ENCODE data around the gene CA9. TPM values are rescaled to one million over a fixed set of nuclear protein-coding genes. Genes with fewer than 3 reads are reported as not detected.

Gene CA9
- 2.5 and 6.6 TPM in 2 replicates for total RNA-seq (2021)
- percentile 18 among the genes with signal in this experiment for Bru-seq, nascent RNA
- percentile 8 among the genes with signal in this experiment for BruChase-seq, experiment 1, labeled RNA remaining after a 2-hour chase
- percentile 9 among the genes with signal in this experiment for BruChase-seq, experiment 2, labeled RNA remaining after a 6-hour chase
- long read RNA-seq, transcript CA9-201 (11 exons, 1,618 nt): major isoform, 6 of 8 reads
- long read RNA-seq, partial matches to known transcripts: 0 of 8 reads
- long read RNA-seq, other reads (novel, unspliced or antisense): 2 of 8 reads

DNA sequence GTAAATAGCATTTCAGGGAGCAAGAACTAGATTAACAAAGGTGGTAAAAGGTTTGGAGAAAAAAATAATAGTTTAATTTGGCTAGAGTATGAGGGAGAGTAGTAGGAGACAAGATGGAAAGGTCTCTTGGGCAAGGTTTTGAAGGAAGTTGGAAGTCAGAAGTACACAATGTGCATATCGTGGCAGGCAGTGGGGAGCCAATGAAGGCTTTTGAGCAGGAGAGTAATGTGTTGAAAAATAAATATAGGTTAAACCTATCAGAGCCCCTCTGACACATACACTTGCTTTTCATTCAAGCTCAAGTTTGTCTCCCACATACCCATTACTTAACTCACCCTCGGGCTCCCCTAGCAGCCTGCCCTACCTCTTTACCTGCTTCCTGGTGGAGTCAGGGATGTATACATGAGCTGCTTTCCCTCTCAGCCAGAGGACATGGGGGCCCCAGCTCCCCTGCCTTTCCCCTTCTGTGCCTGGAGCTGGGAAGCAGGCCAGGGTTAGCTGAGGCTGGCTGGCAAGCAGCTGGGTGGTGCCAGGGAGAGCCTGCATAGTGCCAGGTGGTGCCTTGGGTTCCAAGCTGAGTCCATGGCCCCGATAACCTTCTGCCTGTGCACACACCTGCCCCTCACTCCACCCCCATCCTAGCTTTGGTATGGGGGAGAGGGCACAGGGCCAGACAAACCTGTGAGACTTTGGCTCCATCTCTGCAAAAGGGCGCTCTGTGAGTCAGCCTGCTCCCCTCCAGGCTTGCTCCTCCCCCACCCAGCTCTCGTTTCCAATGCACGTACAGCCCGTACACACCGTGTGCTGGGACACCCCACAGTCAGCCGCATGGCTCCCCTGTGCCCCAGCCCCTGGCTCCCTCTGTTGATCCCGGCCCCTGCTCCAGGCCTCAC, at the start of gene CA9:
Gene CA9, plus strand, starts transcription at position 797 of the 893 bp plus-strand sequence. Its CDS starts 32 bp downstream, at position 829.
- H3K9me3 ChIP-seq (ENCODE audit: insufficient read depth, low read depth): no peaks in the 10 kb centered on the region
- peak within 1 kb of the TSS; percentile 61 for H3K4me2 ChIP-seq
- no peaks in the 10 kb centered on the region for H4K20me1 ChIP-seq (ENCODE audit: insufficient read depth)
- no peak within 1 kb of the TSS for H3K27ac ChIP-seq
- no peaks in the 10 kb centered on the region for H3K9me2 ChIP-seq (ENCODE audit: insufficient read depth)
- H3F3A ChIP-seq (ENCODE audit: insufficient read depth, low read depth): peaks cover 5% of the 10 kb centered on the region; the same call in 1 of the 2 replicates
- POLR2A ChIA-PET (ENCODE audit: unreplicated experiment): interaction anchor here (0.5 kb wide), 1 partner anchor 25 kb away, joined by 4 read pairs; no protein-coding TSS in a partner anchor
- no peak within 1 kb of the TSS for H3K4me3 ChIP-seq
- peak; percentile 26 to 43 for DNase-seq
- TF ChIP-seq, protein P1, sequence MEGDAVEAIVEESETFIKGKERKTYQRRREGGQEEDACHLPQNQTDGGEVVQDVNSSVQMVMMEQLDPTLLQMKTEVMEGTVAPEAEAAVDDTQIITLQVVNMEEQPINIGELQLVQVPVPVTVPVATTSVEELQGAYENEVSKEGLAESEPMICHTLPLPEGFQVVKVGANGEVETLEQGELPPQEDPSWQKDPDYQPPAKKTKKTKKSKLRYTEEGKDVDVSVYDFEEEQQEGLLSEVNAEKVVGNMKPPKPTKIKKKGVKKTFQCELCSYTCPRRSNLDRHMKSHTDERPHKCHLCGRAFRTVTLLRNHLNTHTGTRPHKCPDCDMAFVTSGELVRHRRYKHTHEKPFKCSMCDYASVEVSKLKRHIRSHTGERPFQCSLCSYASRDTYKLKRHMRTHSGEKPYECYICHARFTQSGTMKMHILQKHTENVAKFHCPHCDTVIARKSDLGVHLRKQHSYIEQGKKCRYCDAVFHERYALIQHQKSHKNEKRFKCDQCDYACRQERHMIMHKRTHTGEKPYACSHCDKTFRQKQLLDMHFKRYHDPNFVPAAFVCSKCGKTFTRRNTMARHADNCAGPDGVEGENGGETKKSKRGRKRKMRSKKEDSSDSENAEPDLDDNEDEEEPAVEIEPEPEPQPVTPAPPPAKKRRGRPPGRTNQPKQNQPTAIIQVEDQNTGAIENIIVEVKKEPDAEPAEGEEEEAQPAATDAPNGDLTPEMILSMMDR (conservative IDR thresholded peaks at IDR 0.05): no peak
- TF ChIP-seq EZH2 (IDR thresholded peaks at IDR 0.05; ENCODE audit: low read depth): no peak
- H2AFZ ChIP-seq: no peak within 1 kb of the TSS
- H3K27me3 ChIP-seq (ENCODE audit: insufficient read depth, low read depth): no peaks in the 10 kb centered on the region
- no peaks in the 10 kb centered on the region for H3K79me2 ChIP-seq (ENCODE audit: low read depth)
- peaks cover 13% of the 10 kb centered on the region for H3K4me1 ChIP-seq (replicated peaks; ENCODE audit: insufficient read depth)
- no TSS peak for BruUV-seq (replicated peaks)
- H3K36me3 ChIP-seq (ENCODE audit: low read depth): no peaks in the 10 kb centered on the region
- CTCF ChIA-PET: interaction anchor here (0.5 to 0.8 kb wide), 3 partner anchors 12 to 283 kb away, joined by 3 to 7 read pairs (median 6); no protein-coding TSS in a partner anchor
- intact Hi-C loops (cut with micrococcal nuclease; ENCODE audit: unreplicated experiment): no loop called here

DNA sequence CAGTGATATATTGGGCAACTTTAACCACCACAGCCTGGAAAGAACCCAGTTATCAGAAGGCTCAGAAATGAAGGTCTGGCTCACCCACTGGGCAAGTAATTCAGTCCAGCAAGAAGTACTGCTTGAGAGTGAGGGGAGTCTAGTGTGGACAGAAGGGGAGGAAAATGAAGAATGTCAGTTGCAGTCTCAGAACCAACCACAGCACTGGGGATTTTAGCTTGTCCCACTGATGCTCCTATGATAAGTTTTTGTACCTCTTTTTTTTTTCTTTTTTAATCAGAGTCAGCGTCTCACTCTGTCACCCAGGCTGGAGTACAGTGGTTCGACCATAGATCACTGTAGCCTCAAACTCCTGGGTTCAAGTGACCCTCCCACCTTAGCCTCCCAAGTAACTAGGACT, 46.2 kb upstream of the CA9 start:
- no peak overlapping the region for H3K27ac ChIP-seq
- no peaks in the 10 kb centered on the region for H3K9me2 ChIP-seq (ENCODE audit: insufficient read depth)
- no peaks in the 10 kb centered on the region for H3K9me3 ChIP-seq (ENCODE audit: insufficient read depth, low read depth)
- intact Hi-C loops (cut with micrococcal nuclease; ENCODE audit: unreplicated experiment): no loop called here
- no TSS peak for BruUV-seq (replicated peaks)
- no peak overlapping the region for H2AFZ ChIP-seq
- no peak for TF ChIP-seq EZH2 (IDR thresholded peaks at IDR 0.05; ENCODE audit: low read depth)
- TF ChIP-seq, protein P1 (conservative IDR thresholded peaks at IDR 0.05): no peak
- H3F3A ChIP-seq (ENCODE audit: insufficient read depth, low read depth): no peaks in the 10 kb centered on the region
- no peak overlapping the region for H3K4me3 ChIP-seq
- H3K4me1 ChIP-seq (replicated peaks; ENCODE audit: insufficient read depth): no peaks in the 10 kb centered on the region
- ChIA-PET CTCF (no interaction called here), POLR2A (ENCODE audit: unreplicated experiment) (interaction anchor here (0.6 kb wide), 1 partner anchor 121 kb away, joined by 4 read pairs; the partner anchor contains the start of genes GBA2 and RGP1)
- DNase-seq: no peak
- H3K36me3 ChIP-seq (ENCODE audit: low read depth): no peaks in the 10 kb centered on the region
- no peaks in the 10 kb centered on the region for H3K79me2 ChIP-seq (ENCODE audit: low read depth)
- H3K4me2 ChIP-seq: no peak overlapping the region
- no peaks in the 10 kb centered on the region for H4K20me1 ChIP-seq (ENCODE audit: insufficient read depth)
- no peaks in the 10 kb centered on the region for H3K27me3 ChIP-seq (ENCODE audit: insufficient read depth, low read depth)

DNA sequence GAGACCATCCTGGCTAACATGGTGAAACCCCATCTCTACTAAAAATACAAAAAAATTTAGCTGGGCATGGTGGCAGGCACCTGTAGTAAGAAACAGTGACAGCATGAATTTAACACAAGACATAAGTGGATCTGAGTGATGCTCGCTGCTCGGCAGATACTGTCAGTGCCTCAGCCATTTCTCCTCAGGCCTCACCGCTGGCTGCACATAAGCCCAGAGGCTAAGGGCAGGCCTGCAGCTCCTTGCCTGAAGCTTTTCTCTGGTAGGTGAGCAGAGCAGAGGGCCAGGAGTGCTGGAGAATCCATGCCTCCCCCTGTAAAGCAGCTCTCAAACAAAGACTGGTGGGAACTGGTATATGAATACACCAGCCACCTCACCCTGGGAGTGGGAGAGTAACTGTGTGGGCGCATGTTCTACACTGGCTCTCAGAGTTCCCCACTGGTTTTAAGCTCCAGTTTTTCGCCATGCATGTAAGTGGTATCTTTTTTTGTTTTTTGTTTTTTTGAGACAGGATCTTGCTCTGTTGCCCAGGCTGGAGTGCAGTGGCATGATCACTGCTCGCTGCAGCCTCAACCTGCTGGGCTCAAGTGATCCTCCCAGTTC, 45.2 kb upstream of the CA9 start:
- Histone ChIP-seq H3K27me3 (ENCODE audit: insufficient read depth, low read depth) (no peaks in the 10 kb centered on the region), H3F3A (ENCODE audit: insufficient read depth, low read depth) (no peaks in the 10 kb centered on the region), H3K27ac (no peak overlapping the region), H3K79me2 (ENCODE audit: low read depth) (no peaks in the 10 kb centered on the region), H2AFZ (no peak overlapping the region), H3K4me2 (no peak overlapping the region), H3K4me1 (replicated peaks; ENCODE audit: insufficient read depth) (no peaks in the 10 kb centered on the region), H3K4me3 (no peak overlapping the region), H3K9me3 (ENCODE audit: insufficient read depth, low read depth) (no peaks in the 10 kb centered on the region), H4K20me1 (ENCODE audit: insufficient read depth) (no peaks in the 10 kb centered on the region), H3K36me3 (ENCODE audit: low read depth) (no peaks in the 10 kb centered on the region), H3K9me2 (ENCODE audit: insufficient read depth) (no peaks in the 10 kb centered on the region)
- TF ChIP-seq EZH2 (IDR thresholded peaks at IDR 0.05; ENCODE audit: low read depth): no peak
- TF ChIP-seq, protein P1 (conservative IDR thresholded peaks at IDR 0.05): no peak
- no peak for DNase-seq
- intact Hi-C loops (cut with micrococcal nuclease; ENCODE audit: unreplicated experiment): no loop called here
- ChIA-PET POLR2A (ENCODE audit: unreplicated experiment) (interaction anchor here (0.6 to 0.7 kb wide), 2 partner anchors 100 to 286 kb away, joined by 3 to 4 read pairs; no protein-coding TSS in a partner anchor), CTCF (no interaction called here)
- BruUV-seq (replicated peaks): no TSS peak
